WTC11 (cell line): ENCODE results near the gene LOX. TPM values are rescaled to one million over a fixed set of nuclear protein-coding genes. Genes with fewer than 3 reads are reported as not detected.

Source experiments
- ATAC-seq: fragments of 200-7000 bp; cut with Tn5 transposase; 2 replicates; pipeline ENCODE4 v1.10.0; 2021; ENCODE audit warnings: mild to moderate bottlenecking, moderate library complexity
- CTCF ChIA-PET: fragments of 300-600 bp; sonication (Branson Sonifier 250); formaldehyde crosslinking; loops from one replicate; lab custom pipeline; 2021; ENCODE audit warnings: antibody characterized with exemption; lab: Charles Lee
- POLR2A ChIA-PET: fragments of 350-600 bp; sonication (Branson Sonifier 250); formaldehyde crosslinking; loops from one replicate; lab custom pipeline; 2021; ENCODE audit warnings: antibody characterized with exemption; lab: Charles Lee
- DNase-seq: peaks from one replicate; pipeline ENCODE4 v3.0.0; 2021; ENCODE audit warnings: low spot score
- H3K27ac Mint-ChIP-seq: 2 replicates; pipeline ENCODE4 v1.8.0; 2021; ENCODE audit warnings: mixed read lengths
- H3K27me3 Mint-ChIP-seq: 2 replicates; pipeline ENCODE4 v1.8.0; 2021; ENCODE audit warnings: low read depth, mild to moderate bottlenecking, moderate library complexity, mixed read lengths
- H3K36me3 Mint-ChIP-seq: 2 replicates; pipeline ENCODE4 v1.8.0; 2021; ENCODE audit warnings: mixed read lengths
- H3K4me1 Mint-ChIP-seq: 2 replicates; pipeline ENCODE4 v1.8.0; 2022; ENCODE audit warnings: mixed read lengths
- H3K4me3 Mint-ChIP-seq: 2 replicates; pipeline ENCODE4 v1.8.0; 2021; ENCODE audit warnings: mild to moderate bottlenecking, moderate library complexity, mixed read lengths
- H3K9me3 Mint-ChIP-seq: 2 replicates; pipeline ENCODE4 v1.8.0; 2021; ENCODE audit warnings: mixed read lengths
- ATF1 ChIP-seq: sonication (generic); formaldehyde crosslinking; IDR thresholded peaks from 2 replicates; pipeline ENCODE4 v1.8.1; 2023; ENCODE audit warnings: mild to moderate bottlenecking, moderate library complexity, missing genetic modification reagents
- CREB1 ChIP-seq: sonication (generic); formaldehyde crosslinking; IDR thresholded peaks from 2 replicates; pipeline ENCODE4 v1.8.0; 2023; ENCODE audit warnings: mild to moderate bottlenecking, missing genetic modification reagents
- EMX1 ChIP-seq: fragments of 250-450 bp; sonication (Bioruptor Pico); IDR thresholded peaks from 2 replicates; pipeline ENCODE4 v1.8.0; 2021; ENCODE audit warnings: mild to moderate bottlenecking
- ETV6 ChIP-seq: sonication (generic); formaldehyde crosslinking; IDR thresholded peaks from 2 replicates; pipeline ENCODE4 v1.8.1; 2022; ENCODE audit warnings: mild to moderate bottlenecking, missing genetic modification reagents
- MYBL2 ChIP-seq: sonication (generic); formaldehyde crosslinking; IDR thresholded peaks from 2 replicates; pipeline ENCODE4 v1.8.1; 2023; ENCODE audit warnings: mild to moderate bottlenecking, moderate library complexity, missing genetic modification reagents
- OVOL2 ChIP-seq: fragments of 250-450 bp; sonication (Bioruptor Pico); IDR thresholded peaks from 2 replicates; pipeline ENCODE4 v1.9.0; 2021; ENCODE audit warnings: mild to moderate bottlenecking, borderline replicate concordance
- PRRX2 ChIP-seq: fragments of 250-450 bp; sonication (Bioruptor Pico); IDR thresholded peaks from 2 replicates; pipeline ENCODE4 v1.8.0; 2021; ENCODE audit warnings: mild to moderate bottlenecking
- RORB ChIP-seq: fragments of 250-450 bp; sonication (Bioruptor Pico); IDR thresholded peaks from 2 replicates; pipeline ENCODE4 v1.9.0; 2021; ENCODE audit warnings: mild to moderate bottlenecking
- SP1 ChIP-seq: sonication (generic); formaldehyde crosslinking; conservative IDR thresholded peaks from 2 replicates; pipeline ENCODE4 v1.8.1; 2022; ENCODE audit warnings: missing genetic modification reagents
- TEAD4 ChIP-seq: sonication (generic); formaldehyde crosslinking; IDR thresholded peaks from 2 replicates; pipeline ENCODE4 v1.8.0; 2022; ENCODE audit warnings: mild to moderate bottlenecking, missing genetic modification reagents
- TP53 ChIP-seq: sonication (generic); formaldehyde crosslinking; IDR thresholded peaks from 2 replicates; pipeline ENCODE4 v1.8.1; 2023; ENCODE audit warnings: mild to moderate bottlenecking, missing genetic modification reagents
- total RNA-seq: library from RNA; stranded (reverse); gene quantifications from 3 replicates; pipeline ENCODE4 v1.2.3, GENCODE V29; 2021
- TF ChIP-seq, protein P1 (sequence below): sonication (generic); formaldehyde crosslinking; IDR thresholded peaks from 2 replicates; pipeline ENCODE4 v1.8.0; 2022; ENCODE audit warnings: mild to moderate bottlenecking, missing genetic modification reagents
- TF ChIP-seq, protein P2 (sequence below): sonication (generic); formaldehyde crosslinking; IDR thresholded peaks from 2 replicates; pipeline ENCODE4 v1.8.0; 2022; ENCODE audit warnings: mild to moderate bottlenecking, missing genetic modification reagents
- TF ChIP-seq, protein P3 (sequence below): sonication (generic); formaldehyde crosslinking; IDR thresholded peaks from 2 replicates; pipeline ENCODE4 v1.8.1; 2022; ENCODE audit warnings: mild to moderate bottlenecking, moderate library complexity, missing genetic modification reagents
- TF ChIP-seq, protein P4 (sequence below): sonication (generic); formaldehyde crosslinking; IDR thresholded peaks from 2 replicates; pipeline ENCODE4 v1.8.1; 2023; ENCODE audit warnings: mild to moderate bottlenecking, moderate library complexity, missing genetic modification reagents
- TF ChIP-seq, protein P5 (sequence below): fragments of 250-450 bp; sonication (Bioruptor Pico); IDR thresholded peaks from 2 replicates; pipeline ENCODE4 v1.9.0; 2021; ENCODE audit warnings: mild to moderate bottlenecking, borderline replicate concordance
- TF ChIP-seq, protein P6 (sequence below): fragments of 200-600 bp; IDR thresholded peaks from 2 replicates; pipeline ENCODE4 v1.8.0; 2022; ENCODE audit warnings: antibody characterized with exemption
- TF ChIP-seq, protein P7 (sequence below): sonication (generic); formaldehyde crosslinking; IDR thresholded peaks from 2 replicates; pipeline ENCODE4 v1.8.0; 2023; ENCODE audit warnings: mild to moderate bottlenecking, missing genetic modification reagents

The LOX gene
- total RNA-seq, 1 experiment from 2014 or later, result 1.3 TPM

DNA sequence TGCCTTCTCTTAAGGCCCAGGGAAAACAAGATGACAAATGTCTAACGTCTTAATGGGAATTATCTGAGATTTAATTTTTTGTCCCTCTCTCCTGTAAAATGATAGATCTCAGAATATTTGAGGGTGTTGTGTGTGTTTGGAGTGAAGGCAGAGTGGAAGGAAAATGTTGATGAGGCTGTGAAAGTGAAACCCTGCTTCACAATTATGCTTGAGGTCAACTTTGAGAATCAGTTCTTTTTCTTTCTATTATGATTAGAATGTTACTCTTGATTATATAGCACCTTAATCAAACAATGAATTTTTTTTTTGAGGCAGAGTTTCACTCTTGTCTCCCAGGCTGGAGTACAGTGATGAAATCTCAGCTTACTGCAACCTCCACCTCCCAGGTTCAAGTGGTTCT, 5.5 kb upstream of the LOX start:
- H3K4me1 Mint-ChIP-seq, result peaks cover 15% of the 10 kb centered on the region

DNA sequence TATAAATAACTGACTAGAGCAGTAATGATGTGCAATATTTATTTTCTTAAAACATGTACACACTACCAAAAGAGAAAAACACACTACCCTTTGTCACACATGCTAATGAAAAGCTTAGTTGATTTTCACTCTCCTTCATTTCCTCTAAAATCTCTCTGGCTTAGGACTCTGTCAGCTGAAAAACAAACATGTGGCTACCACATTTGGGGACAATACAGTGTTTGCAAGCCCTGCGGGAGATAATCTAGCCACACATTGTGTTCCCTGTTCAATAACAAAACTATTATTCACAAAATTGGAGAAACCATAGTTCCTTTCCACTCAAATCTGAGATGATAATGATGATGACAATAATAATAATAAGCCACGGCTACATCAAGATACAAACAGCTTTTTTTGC, 3.5 kb upstream of the LOX start:
- Mint-ChIP-seq H3K9me3 (no peaks in the 10 kb centered on the region), H3K27ac (no peak overlapping the region), H3K4me3 (no peak overlapping the region), H3K4me1 (peaks cover 21% of the 10 kb centered on the region)
- POLR2A ChIA-PET, result no interaction called here
- DNase-seq (no peak), ATAC-seq (no peak)
- TF ChIP-seq ETV6 (CRISPR knock-in tag), result no peak
- TF ChIP-seq PRRX2 (CRISPR knock-in tag), result no peak
- TF ChIP-seq, protein P1, sequence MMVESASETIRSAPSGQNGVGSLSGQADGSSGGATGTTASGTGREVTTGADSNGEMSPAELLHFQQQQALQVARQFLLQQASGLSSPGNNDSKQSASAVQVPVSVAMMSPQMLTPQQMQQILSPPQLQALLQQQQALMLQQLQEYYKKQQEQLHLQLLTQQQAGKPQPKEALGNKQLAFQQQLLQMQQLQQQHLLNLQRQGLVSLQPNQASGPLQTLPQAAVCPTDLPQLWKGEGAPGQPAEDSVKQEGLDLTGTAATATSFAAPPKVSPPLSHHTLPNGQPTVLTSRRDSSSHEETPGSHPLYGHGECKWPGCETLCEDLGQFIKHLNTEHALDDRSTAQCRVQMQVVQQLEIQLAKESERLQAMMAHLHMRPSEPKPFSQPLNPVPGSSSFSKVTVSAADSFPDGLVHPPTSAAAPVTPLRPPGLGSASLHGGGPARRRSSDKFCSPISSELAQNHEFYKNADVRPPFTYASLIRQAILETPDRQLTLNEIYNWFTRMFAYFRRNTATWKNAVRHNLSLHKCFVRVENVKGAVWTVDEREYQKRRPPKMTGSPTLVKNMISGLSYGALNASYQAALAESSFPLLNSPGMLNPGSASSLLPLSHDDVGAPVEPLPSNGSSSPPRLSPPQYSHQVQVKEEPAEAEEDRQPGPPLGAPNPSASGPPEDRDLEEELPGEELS (CRISPR knock-in tag), result no peak
- no peak for TF ChIP-seq TEAD4
- TF ChIP-seq ATF1, result no peak
- TF ChIP-seq, protein P2, sequence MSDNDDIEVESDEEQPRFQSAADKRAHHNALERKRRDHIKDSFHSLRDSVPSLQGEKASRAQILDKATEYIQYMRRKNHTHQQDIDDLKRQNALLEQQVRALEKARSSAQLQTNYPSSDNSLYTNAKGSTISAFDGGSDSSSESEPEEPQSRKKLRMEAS (CRISPR knock-in tag), result no peak
- TF ChIP-seq OVOL2 (CRISPR knock-in tag), result no peak
- no peak for TF ChIP-seq TP53
- TF ChIP-seq, protein P3, sequence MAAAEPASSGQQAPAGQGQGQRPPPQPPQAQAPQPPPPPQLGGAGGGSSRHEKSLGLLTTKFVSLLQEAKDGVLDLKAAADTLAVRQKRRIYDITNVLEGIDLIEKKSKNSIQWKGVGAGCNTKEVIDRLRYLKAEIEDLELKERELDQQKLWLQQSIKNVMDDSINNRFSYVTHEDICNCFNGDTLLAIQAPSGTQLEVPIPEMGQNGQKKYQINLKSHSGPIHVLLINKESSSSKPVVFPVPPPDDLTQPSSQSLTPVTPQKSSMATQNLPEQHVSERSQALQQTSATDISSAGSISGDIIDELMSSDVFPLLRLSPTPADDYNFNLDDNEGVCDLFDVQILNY (CRISPR knock-in tag), result no peak
- TF ChIP-seq, protein P4, sequence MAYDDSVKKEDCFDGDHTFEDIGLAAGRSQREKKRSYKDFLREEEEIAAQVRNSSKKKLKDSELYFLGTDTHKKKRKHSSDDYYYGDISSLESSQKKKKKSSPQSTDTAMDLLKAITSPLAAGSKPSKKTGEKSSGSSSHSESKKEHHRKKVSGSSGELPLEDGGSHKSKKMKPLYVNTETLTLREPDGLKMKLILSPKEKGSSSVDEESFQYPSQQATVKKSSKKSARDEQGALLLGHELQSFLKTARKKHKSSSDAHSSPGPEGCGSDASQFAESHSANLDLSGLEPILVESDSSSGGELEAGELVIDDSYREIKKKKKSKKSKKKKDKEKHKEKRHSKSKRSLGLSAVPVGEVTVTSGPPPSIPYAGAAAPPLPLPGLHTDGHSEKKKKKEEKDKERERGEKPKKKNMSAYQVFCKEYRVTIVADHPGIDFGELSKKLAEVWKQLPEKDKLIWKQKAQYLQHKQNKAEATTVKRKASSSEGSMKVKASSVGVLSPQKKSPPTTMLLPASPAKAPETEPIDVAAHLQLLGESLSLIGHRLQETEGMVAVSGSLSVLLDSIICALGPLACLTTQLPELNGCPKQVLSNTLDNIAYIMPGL (CRISPR knock-in tag), result no peak
- TF ChIP-seq CREB1 (CRISPR knock-in tag), result no peak
- TF ChIP-seq, all 79 proteins: peak for 0
- H3K36me3 Mint-ChIP-seq, result no peaks in the 10 kb centered on the region
- CTCF ChIA-PET, result interaction anchor here (0.9 to 2.6 kb wide), 3 partner anchors 11 to 75 kb away, joined by 3 to 12 read pairs (median 4); no protein-coding TSS in a partner anchor
- peaks cover 37% of the 10 kb centered on the region for H3K27me3 Mint-ChIP-seq

More for the DNA sequence above, 5.5 kb upstream of the LOX start:
- TF ChIP-seq EMX1 (no peak), MYBL2 (no peak), PRRX2 (CRISPR knock-in tag) (no peak), SP1 (CRISPR knock-in tag) (no peak), RORB (no peak), ATF1 (no peak)
- TF ChIP-seq, protein P5, sequence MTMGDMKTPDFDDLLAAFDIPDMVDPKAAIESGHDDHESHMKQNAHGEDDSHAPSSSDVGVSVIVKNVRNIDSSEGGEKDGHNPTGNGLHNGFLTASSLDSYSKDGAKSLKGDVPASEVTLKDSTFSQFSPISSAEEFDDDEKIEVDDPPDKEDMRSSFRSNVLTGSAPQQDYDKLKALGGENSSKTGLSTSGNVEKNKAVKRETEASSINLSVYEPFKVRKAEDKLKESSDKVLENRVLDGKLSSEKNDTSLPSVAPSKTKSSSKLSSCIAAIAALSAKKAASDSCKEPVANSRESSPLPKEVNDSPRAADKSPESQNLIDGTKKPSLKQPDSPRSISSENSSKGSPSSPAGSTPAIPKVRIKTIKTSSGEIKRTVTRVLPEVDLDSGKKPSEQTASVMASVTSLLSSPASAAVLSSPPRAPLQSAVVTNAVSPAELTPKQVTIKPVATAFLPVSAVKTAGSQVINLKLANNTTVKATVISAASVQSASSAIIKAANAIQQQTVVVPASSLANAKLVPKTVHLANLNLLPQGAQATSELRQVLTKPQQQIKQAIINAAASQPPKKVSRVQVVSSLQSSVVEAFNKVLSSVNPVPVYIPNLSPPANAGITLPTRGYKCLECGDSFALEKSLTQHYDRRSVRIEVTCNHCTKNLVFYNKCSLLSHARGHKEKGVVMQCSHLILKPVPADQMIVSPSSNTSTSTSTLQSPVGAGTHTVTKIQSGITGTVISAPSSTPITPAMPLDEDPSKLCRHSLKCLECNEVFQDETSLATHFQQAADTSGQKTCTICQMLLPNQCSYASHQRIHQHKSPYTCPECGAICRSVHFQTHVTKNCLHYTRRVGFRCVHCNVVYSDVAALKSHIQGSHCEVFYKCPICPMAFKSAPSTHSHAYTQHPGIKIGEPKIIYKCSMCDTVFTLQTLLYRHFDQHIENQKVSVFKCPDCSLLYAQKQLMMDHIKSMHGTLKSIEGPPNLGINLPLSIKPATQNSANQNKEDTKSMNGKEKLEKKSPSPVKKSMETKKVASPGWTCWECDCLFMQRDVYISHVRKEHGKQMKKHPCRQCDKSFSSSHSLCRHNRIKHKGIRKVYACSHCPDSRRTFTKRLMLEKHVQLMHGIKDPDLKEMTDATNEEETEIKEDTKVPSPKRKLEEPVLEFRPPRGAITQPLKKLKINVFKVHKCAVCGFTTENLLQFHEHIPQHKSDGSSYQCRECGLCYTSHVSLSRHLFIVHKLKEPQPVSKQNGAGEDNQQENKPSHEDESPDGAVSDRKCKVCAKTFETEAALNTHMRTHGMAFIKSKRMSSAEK (CRISPR knock-in tag), result no peak
- TF ChIP-seq, protein P6, sequence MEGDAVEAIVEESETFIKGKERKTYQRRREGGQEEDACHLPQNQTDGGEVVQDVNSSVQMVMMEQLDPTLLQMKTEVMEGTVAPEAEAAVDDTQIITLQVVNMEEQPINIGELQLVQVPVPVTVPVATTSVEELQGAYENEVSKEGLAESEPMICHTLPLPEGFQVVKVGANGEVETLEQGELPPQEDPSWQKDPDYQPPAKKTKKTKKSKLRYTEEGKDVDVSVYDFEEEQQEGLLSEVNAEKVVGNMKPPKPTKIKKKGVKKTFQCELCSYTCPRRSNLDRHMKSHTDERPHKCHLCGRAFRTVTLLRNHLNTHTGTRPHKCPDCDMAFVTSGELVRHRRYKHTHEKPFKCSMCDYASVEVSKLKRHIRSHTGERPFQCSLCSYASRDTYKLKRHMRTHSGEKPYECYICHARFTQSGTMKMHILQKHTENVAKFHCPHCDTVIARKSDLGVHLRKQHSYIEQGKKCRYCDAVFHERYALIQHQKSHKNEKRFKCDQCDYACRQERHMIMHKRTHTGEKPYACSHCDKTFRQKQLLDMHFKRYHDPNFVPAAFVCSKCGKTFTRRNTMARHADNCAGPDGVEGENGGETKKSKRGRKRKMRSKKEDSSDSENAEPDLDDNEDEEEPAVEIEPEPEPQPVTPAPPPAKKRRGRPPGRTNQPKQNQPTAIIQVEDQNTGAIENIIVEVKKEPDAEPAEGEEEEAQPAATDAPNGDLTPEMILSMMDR, result no peak
- TF ChIP-seq, protein P7, sequence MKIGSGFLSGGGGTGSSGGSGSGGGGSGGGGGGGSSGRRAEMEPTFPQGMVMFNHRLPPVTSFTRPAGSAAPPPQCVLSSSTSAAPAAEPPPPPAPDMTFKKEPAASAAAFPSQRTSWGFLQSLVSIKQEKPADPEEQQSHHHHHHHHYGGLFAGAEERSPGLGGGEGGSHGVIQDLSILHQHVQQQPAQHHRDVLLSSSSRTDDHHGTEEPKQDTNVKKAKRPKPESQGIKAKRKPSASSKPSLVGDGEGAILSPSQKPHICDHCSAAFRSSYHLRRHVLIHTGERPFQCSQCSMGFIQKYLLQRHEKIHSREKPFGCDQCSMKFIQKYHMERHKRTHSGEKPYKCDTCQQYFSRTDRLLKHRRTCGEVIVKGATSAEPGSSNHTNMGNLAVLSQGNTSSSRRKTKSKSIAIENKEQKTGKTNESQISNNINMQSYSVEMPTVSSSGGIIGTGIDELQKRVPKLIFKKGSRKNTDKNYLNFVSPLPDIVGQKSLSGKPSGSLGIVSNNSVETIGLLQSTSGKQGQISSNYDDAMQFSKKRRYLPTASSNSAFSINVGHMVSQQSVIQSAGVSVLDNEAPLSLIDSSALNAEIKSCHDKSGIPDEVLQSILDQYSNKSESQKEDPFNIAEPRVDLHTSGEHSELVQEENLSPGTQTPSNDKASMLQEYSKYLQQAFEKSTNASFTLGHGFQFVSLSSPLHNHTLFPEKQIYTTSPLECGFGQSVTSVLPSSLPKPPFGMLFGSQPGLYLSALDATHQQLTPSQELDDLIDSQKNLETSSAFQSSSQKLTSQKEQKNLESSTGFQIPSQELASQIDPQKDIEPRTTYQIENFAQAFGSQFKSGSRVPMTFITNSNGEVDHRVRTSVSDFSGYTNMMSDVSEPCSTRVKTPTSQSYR (CRISPR knock-in tag), result no peak
- POLR2A ChIA-PET, result no interaction called here
- H3K27me3 Mint-ChIP-seq, result peaks cover 18% of the 10 kb centered on the region
- DNase-seq, result no peak
- CTCF ChIA-PET, result interaction anchor here (2.6 kb wide), 1 partner anchor 9 kb away, joined by 12 read pairs; no protein-coding TSS in a partner anchor
- ATAC-seq, result no peak
- H3K9me3 Mint-ChIP-seq, result no peaks in the 10 kb centered on the region
- no peak overlapping the region for H3K27ac Mint-ChIP-seq
- H3K4me3 Mint-ChIP-seq, result no peak overlapping the region
- H3K36me3 Mint-ChIP-seq, result no peaks in the 10 kb centered on the region
